Tibial artery (tissue), 4 donors: ENCODE measurements around the gene P3H2.

Experiments used
- DNase-seq, 2 donors: peaks; one replicate each; pipeline ENCODE4 v3.0.0-alpha.2; 2019
- H3K27ac ChIP-seq, 2 donors: fragments of 200-600 bp; sonication (generic) in 1 of 2; 1 replicate in 1 of 2; 2 replicates in 1 of 2; pipeline ENCODE4 v1.5.1; 2018 to 2019; ENCODE audit warnings: mild to moderate bottlenecking in 1 of 2
- H3K27me3 ChIP-seq, 2 donors: fragments of 200-600 bp; sonication (generic) in 1 of 2; one replicate each; pipeline versions ENCODE4 v1.5.1 to v1.6.0; 2016 to 2019
- H3K36me3 ChIP-seq, 3 donors: fragments of 200-600 bp; sonication (generic) in 2 of 3; one replicate each; pipeline ENCODE4 v1.5.1; 2016 to 2019; ENCODE audit warnings: mild to moderate bottlenecking in 2 of 3
- H3K4me1 ChIP-seq, 4 donors: fragments of 200-600 bp; sonication (generic) in 2 of 4; 1 replicate in 3 of 4; 2 replicates in 1 of 4; pipeline ENCODE4 v1.5.1; 2016 to 2019
- H3K4me3 ChIP-seq, 2 donors: fragments of 200-600 bp; sonication (generic) in 1 of 2; 1 replicate in 1 of 2; 2 replicates in 1 of 2; pipeline ENCODE4 v1.5.1; 2018 to 2019; ENCODE audit warnings: mild to moderate bottlenecking in 2 of 2
- H3K9me3 ChIP-seq, 3 donors: fragments of 200-600 bp; sonication (generic) in 1 of 3; one replicate each; pipeline ENCODE4 v1.5.1; 2016 to 2019
- intact Hi-C: fragments of 100-400 bp; cut with DNase I; formaldehyde crosslinking; loops from one replicate; pipeline ENCODE4 v1.15.0; 2023; ENCODE audit warnings: low total_unique reads
- TF ChIP-seq, protein P1 (sequence below), 2 experiments: fragments of 200-600 bp in 1 of 2; fragments of 450-650 bp in 1 of 2; IDR thresholded peaks; one replicate each; pipeline ENCODE4 v1.5.1; 2017 to 2019; ENCODE audit warnings: antibody characterized with exemption in 2 of 2, mild to moderate bottlenecking in 1 of 2, moderate library complexity in 1 of 2

Gene P3H2

DNA sequence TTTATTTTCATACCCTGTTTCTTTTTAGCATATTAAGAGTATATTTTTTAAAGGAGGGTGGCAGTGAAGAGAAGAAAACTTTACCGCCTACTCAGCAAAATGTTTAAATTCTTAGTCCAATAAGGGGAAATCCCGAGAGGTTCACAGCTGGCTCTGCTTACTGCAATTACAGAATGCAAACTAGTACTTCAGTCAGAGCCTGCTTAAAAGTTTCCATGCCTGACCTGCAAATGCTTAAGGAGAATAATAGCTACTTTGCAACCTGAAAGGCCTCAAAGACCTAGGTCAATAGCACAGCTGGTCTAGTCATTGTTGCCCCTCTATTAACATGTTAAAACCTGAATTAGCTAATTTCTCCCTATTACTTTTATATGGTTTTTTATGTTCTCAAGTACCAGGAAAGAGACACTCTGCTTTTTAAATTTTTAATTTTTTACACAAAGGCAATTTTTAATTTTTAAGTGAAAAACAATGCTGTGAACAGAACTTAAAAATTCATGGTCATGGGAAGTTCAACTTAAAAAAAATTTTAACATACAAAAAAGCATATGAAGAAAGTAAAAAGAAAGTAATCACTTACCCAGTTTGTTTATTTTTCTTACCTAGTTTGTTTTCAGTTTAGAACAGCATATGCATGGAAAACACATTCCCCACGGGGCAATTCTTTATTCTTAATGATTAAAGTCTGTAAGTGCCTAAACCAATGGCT is 79.2 kb downstream of the P3H2 start:
- no peaks in the 10 kb centered on the region for H3K36me3 ChIP-seq
- H3K9me3 ChIP-seq: no peaks in the 10 kb centered on the region
- no peaks in the 10 kb centered on the region for H3K27me3 ChIP-seq
- peaks cover 0 to 5% (median 0%) of the 10 kb centered on the region in 4 donors for H3K4me1 ChIP-seq
- no peak overlapping the region for H3K4me3 ChIP-seq
- no peak overlapping the region for H3K27ac ChIP-seq
- intact Hi-C loops: no loop called here
- DNase-seq: no peak
- TF ChIP-seq, protein P1, sequence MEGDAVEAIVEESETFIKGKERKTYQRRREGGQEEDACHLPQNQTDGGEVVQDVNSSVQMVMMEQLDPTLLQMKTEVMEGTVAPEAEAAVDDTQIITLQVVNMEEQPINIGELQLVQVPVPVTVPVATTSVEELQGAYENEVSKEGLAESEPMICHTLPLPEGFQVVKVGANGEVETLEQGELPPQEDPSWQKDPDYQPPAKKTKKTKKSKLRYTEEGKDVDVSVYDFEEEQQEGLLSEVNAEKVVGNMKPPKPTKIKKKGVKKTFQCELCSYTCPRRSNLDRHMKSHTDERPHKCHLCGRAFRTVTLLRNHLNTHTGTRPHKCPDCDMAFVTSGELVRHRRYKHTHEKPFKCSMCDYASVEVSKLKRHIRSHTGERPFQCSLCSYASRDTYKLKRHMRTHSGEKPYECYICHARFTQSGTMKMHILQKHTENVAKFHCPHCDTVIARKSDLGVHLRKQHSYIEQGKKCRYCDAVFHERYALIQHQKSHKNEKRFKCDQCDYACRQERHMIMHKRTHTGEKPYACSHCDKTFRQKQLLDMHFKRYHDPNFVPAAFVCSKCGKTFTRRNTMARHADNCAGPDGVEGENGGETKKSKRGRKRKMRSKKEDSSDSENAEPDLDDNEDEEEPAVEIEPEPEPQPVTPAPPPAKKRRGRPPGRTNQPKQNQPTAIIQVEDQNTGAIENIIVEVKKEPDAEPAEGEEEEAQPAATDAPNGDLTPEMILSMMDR (IDR thresholded peaks at IDR 0.05): no peak

GRCh38 chr3:190040145-190040544 is 80.6 kb downstream of the P3H2 start:
- H3K4me3 ChIP-seq: no peak overlapping the region
- peaks cover 0 to 5% (median 0%) of the 10 kb centered on the region in 4 donors for H3K4me1 ChIP-seq
- H3K27me3 ChIP-seq: no peaks in the 10 kb centered on the region
- intact Hi-C loops: no loop called here
- TF ChIP-seq, protein P1 (IDR thresholded peaks at IDR 0.05): no peak
- DNase-seq: no peak
- no peaks in the 10 kb centered on the region for H3K9me3 ChIP-seq
- H3K36me3 ChIP-seq: no peaks in the 10 kb centered on the region
- no peak overlapping the region for H3K27ac ChIP-seq

DNA sequence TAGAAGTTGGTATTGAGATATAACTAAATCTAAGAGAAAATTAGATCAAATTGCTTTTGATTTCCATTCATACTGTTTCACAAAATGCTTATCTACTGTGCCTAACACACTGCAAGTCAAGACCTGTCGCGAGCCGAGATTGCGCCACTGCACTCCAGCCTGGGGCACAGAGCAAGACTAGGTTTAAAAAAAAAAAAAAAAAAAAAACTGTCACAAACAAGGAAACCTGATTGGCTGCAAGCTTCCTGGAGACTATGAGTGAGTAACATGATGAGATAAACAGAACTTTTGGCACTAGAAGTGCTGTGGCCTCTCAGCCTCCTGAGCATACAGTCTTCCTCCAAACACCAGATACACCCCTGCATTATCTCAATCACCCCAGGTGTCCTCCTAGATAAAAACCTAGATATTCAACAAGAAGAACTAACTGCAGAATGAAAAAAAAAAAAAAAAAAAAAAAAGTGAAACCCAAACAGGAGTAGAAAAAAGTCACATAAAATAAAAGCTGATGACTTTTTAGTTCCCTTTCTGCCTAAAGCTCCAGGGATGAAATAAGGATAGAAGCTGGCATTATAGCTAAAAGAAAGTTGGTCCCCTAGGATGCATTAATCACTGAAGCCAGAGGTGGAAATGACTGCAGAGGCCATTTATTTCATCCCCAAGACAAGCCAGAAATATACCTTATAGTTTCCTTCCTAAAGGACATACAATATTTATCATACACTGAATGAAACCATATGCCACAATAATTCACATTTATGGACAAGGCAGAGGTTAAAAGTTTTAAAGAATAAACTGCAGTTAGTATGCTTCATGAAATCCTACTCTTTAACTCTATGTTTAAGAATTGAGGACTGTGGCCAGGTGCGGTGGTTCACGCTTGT is 82.4 kb downstream of the P3H2 start:
- peak in 1 of 2 donors; percentile 40 for DNase-seq
- H3K4me1 ChIP-seq: peaks cover 0 to 5% (median 0%) of the 10 kb centered on the region in 4 donors
- no peaks in the 10 kb centered on the region for H3K9me3 ChIP-seq
- no peaks in the 10 kb centered on the region for H3K27me3 ChIP-seq
- intact Hi-C loops: no loop called here
- TF ChIP-seq, protein P1 (IDR thresholded peaks at IDR 0.05): no peak
- no peaks in the 10 kb centered on the region for H3K36me3 ChIP-seq
- H3K27ac ChIP-seq: no peak overlapping the region
- H3K4me3 ChIP-seq: no peak overlapping the region

DNA sequence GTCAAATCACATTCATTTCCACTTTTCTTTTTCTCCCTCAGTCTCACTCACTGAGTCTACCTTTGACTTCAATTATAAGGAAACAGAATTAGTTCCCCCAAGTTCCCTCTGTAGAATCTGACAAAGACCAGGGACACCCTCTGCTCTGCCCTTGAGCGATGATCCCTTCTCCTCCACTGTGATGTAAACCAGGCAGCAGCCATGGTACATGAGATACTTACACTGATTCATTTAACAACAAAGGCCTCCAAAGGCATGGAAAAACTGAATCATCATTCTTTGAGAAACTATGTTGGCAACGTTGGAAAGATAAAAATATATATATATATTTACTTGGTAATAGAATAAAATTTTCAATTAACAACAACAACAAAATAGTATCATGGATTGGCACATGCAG is 84.1 kb downstream of the P3H2 start:
- intact Hi-C loops: no loop called here
- H3K27ac ChIP-seq: no peak overlapping the region
- DNase-seq: no peak

DNA sequence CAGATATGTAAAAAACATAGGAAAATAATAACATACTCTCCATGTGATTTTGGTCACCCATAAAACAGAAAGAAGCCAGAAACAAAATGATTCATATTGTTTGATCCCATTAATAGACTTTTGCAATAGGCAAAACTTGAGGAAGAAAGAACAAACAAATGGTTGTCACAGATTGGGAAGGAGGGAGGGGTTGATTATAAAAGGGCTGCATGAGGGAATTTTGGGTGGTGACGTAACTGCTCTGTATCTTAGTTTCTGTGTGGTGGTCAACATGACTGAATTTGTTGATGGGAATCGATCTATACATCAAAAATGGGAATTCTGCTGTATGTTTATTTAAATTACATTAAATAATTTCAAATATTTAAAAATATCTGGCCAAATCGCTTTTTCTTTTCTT is 86.3 kb downstream of the P3H2 start:
- intact Hi-C loops: no loop called here
- DNase-seq: no peak
- TF ChIP-seq, protein P1 (IDR thresholded peaks at IDR 0.05): no peak
- Histone ChIP-seq H3K27me3 (no peaks in the 10 kb centered on the region), H3K4me3 (no peak overlapping the region), H3K36me3 (no peaks in the 10 kb centered on the region), H3K4me1 (peaks cover 0 to 13% (median 0%) of the 10 kb centered on the region in 4 donors), H3K27ac (no peak overlapping the region), H3K9me3 (no peaks in the 10 kb centered on the region)

More for the DNA sequence above, 84.1 kb downstream of the P3H2 start:
- Histone ChIP-seq H3K27me3 (no peaks in the 10 kb centered on the region), H3K4me3 (no peak overlapping the region), H3K36me3 (no peaks in the 10 kb centered on the region), H3K4me1 (peaks cover 0 to 18% (median 0%) of the 10 kb centered on the region in 4 donors), H3K9me3 (no peaks in the 10 kb centered on the region)
- TF ChIP-seq, protein P1 (IDR thresholded peaks at IDR 0.05): no peak
